CD4-positive, alpha-beta T cell treated with Interleukin-6 at 100 ng/mL for 8 hours (primary cell): Measurements from ENCODE around the gene KCNH5.

Source experiments
- DNase-seq: peaks from one replicate; pipeline ENCODE4 v3.0.0-alpha.2; 2020; ENCODE audit warnings: mixed read lengths, low spot score

KCNH5 gene

DNA sequence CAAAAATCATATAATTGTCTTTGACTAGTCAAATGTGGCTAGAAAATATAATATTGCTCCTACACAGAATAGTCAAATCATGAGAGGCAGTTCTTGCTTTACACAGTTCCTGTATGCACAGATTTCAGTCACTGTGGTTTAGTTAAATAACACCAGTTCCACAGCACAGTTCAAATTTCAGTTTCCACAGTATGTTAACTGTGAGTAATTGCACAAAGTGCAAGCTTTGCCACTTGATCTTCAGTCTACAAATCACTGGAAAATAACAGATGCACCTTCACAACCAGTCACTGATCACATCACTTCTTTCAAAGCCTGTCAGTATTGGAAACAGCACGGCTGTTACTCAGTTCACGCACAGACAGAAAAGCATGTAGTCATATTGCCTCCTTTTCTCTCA, 38.7 kb downstream of the KCNH5 start:
- no peak for DNase-seq

DNA sequence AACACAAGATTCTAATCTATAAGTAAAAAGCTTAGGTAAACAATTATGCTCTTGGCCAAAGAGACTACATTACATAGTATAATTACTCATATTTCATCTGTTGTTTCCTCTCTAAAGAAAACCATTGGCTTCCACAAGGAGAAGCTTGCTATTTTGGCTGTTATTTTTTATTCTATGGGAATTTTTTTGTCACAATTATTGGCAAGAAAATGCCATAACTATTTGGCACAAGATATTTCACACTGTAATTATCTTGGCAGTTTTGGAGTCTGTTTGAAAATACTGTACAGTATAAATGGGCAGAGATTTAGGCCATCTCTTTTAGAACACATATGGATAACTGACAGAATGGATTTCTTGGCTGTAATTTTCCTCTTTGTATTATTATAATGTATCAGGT, 51.2 kb downstream of the KCNH5 start:
- DNase-seq, result no peak

DNA sequence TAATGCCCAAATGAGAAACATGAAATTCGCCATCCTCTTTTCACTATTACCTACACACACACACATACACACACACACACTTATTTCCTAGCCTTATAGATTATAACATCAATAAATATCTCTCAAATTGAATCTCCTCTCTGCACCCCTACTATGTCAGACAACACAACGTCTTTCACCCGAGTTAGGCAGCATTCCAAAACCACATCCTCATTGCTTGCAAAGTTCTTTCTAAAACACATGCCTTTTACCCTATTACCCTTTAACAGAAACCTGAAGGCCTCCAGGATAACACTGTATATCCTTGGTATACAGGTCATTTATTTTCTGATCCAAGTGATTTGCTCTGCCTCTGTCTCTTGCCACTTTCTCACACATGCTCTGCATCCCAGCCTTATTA, 56.3 kb downstream of the KCNH5 start:
- no peak for DNase-seq

DNA sequence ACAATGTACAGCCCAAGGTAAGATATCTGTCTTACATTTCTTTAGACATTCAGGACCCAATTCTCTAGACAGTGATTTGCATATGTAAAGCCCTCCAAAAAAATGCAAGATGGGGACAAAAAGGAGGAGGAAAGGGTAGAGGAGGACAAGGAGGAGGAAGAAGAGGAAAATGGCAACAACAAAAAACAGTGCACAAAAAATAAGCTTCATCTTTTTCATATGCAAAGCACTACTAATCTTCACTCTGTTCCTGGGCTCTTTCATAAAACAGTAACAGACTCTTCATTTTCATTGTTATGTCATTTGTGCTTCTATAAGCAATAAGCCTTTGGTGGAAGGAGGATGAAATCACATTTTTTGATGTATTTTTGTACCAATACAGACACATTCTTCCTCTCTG, 61.4 kb downstream of the KCNH5 start:
- DNase-seq, result no peak

GRCh38 chr14:62980693-62981092, 64.6 kb downstream of the KCNH5 start:
- DNase-seq, result no peak

GRCh38 chr14:62957562-62957961, 87.7 kb downstream of the KCNH5 start:
- DNase-seq, result no peak

- DNase-seq, result no peak
These were observed 88.8 kb downstream of the KCNH5 start for GRCh38 chr14:62956413-62956812.

DNA sequence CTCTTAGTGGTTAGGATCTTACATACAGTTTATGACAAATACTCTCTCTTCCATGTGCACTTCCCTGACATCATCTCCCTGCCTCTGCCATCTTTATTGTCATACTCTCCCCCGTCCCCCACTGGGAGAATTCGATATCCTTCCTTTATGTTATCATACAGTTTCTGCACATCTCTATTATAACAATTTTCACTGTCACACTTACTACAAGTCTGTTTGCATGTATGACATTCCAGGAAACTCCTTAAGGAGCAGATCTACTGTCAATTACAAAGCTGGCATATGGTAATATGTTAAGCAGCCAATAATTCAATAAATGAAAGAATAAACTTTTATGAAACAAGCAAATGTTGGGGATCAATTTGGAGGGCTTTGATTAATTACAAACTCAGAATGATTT, 91.1 kb downstream of the KCNH5 start:
- DNase-seq, result no peak

DNA sequence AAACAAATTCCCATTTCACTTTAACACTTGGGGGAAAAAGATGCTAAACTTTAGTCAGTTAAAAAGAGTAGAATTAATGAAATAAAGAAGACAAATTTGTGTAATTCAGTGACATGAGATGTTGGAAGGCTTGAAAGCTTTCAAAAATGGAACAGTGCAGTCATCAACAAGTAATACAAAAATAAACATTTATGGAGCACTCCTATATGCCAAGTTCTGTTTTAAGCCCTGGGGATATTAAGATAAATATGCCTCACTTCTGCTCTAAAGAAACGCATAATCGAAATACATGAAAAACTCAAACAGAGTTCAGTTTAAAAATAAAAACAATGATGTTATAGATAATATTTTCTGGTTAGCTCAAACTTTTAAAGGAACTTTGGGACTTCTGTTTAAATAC, 93.0 kb downstream of the KCNH5 start:
- no peak for DNase-seq

DNA sequence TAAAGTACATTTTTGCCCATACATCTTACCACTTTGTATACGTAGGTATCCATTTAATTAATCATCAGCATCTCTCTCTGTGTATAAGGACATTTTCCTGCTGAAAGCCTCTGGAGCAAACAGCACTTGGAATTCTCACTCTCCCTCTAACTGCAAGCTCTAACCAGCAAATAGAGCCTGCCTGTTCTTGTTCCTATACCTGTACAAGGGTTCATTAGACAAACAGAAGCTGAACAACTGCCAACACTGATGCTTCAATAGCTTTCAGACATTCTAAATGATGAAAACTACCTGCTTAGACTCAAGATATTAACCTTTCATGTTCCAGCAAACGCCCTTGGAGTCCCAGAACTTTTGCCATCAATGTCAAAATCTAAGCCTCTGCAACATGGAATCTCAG, 98.0 kb downstream of the KCNH5 start:
- DNase-seq, result no peak

DNA sequence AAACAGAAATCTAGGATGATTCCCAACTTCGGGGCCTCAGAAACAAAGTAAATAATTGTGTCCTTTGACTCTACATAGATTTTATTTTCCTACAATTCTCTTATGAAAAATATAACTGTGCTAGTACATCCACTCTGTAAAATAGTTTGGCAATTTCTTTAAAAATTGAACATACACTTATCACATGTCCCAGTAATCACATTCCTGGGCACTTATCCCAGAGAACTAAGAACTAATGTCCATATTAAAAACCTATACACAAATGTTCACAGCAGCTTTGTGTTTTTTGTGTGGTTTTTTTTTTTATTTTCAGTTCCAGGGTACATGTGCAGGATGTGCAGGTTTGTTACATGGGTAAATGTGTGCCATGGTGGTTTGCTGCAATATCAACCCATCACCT, 99.0 kb downstream of the KCNH5 start:
- no peak for DNase-seq

DNA sequence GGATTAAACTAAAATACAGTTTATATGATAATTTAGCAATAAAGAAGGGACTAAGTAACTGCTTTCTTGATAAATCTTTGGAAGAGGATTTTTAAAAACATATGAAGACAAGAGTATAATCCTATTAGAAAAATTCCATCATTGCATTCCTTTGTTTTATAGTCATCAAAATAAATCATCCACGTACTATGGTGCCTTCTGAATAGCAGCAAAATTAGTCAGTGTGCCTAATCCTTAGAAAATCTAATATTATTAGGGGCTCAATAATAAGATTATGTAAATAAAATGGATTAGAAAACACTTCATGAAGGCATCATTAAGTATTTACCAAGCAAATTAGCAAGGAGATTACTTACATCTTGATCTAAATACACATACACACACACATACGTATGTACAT, 102.1 kb downstream of the KCNH5 start:
- no peak for DNase-seq

GRCh38 chr14:62939970-62940369, 105.3 kb downstream of the KCNH5 start:
- DNase-seq, result no peak

DNA sequence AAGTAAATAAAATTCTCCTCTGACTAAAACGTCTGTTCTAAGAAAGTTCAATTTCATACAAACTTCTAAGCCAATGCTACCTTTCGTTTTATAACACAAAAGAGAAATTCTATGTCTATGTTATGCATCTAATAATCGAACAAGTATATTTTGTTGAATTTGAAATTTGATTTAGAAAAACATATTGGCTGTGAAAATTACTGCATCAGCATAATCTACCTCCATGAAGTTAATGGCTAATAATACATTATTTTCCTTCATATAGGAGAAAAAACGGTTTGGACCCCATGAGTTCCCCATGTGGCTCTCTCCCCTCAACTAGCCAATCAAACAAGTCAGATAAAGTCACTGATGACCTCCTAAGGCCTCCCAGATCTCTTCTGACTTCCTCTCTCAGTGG, 106.5 kb downstream of the KCNH5 start:
- DNase-seq, result no peak

DNA sequence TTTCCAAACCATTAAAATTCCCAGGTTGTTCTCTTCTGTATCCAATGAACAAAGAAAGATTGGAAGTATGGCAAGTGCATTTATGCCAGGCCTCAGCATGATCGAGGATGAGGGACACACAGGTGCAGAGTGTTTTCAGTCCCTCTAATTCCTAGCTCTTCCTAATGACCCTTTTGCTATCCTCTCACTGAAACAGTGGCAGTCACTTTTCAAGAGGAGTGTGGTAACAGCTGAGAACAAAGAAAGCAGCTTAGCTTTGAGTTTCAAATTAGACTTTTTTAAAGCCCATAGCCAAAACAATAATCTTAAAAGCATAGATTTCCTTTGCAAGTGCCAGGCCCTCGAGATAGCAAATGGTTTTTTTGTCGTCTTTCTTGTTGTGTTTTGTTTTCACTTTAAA, 110.8 kb downstream of the KCNH5 start:
- no peak for DNase-seq

DNA sequence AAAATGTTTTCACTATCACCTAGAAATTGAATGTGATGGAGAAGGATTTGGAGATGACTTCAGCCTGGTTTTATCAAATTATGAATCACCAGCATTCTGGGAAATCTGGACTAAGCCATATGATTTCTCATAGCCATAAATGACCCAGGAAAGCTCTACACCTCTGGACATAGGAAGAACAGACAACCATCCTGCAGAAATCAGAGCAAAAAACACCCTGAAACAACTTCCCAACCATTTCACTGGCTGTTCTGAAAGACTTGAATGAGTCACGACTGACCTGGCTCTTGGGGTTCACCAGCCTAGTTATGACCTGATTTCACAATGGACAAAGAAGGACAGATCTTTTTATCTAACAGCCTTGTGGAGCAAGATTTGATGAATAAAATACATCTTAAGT, 123.8 kb downstream of the KCNH5 start:
- no peak for DNase-seq

GRCh38 chr14:62916551-62916950, 128.7 kb downstream of the KCNH5 start:
- no peak for DNase-seq

- DNase-seq, result no peak
These were observed 130.4 kb downstream of the KCNH5 start for GRCh38 chr14:62914873-62915272.

DNA sequence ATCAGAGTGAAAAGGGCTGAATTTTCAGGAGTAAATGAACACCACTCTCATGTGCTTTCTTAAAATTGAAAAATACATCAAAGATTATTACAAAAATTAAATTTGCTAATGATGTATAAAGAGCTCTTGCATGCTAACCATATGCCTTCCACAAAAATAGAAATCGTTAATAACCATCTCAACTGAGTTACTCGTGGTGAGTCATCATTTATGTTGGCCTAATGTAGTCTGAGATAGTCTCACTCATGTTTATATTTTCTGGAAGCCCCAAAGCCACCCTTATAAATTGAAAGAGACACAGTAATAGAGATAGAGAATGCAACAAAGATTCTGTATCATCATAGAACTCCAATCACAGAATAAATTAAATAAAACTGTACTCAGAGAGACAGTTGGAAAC, 131.2 kb downstream of the KCNH5 start:
- DNase-seq, result no peak

- DNase-seq, result no peak
These were observed 136.8 kb downstream of the KCNH5 start for GRCh38 chr14:62908506-62908905.

DNA sequence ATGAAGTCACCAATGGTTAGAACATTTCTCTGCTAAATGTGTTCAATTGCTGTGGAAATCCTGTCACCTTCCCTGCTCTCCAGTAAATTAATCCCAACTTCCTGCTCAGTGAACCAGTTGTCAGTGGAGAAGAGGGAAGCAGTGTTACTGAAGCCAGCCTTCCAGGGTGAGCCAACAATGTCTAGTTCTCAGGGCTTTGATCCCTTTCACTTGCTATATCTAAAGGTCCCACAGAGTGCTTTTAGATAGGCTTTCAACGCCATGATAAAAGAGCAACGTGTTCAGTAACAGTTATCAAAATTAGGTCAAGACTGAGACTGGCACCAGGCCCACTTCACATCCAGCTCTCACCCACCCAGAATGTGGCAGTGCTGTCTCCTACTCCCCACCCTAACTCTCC, 139.7 kb downstream of the KCNH5 start:
- no peak for DNase-seq

DNA sequence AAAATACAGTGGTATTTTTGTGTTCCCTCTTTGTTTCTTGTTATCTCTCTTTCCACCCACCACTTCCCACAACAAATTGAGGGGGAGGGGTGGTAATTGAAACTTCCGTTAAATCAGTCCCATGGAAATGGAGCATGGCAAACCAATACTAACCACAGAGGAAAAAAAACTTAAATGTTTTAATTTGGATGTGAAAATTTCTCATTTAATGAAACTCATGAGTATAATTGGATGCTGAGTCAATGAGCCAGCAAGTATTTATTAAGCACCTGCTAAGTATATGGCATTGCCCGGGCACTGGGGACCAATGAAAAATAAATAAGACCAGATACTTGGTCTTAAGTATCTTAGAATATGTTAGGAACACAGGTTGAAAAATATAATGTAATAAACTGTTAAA, 147.5 kb downstream of the KCNH5 start:
- DNase-seq, result no peak

DNA sequence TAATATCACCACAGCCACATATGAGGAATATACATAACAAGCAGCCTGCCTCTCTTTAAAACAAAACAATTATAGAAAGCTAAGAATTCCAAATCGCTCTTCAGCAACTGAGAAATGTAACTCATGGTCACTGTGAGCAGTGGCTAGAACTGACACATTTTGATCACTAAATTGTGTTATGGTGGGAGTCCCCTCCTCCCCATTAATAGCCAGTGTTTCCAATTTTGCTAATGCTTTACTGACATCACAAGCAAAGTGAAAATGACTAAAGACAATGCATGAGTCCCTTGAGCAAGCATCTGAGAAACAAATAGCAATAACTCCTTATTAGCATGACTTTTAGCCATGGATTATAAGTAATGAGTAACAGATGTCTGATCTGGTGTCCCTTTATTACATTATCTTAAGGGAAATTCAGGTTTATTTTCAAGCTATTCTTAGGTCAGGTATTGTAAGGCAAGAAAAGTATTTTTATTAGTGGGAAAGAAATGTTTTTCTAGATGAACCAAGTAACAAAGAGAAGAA, 148.3 kb downstream of the KCNH5 start:
- DNase-seq, result no peak

GRCh38 chr14:62894736-62895135, 150.5 kb downstream of the KCNH5 start:
- DNase-seq, result no peak

DNA sequence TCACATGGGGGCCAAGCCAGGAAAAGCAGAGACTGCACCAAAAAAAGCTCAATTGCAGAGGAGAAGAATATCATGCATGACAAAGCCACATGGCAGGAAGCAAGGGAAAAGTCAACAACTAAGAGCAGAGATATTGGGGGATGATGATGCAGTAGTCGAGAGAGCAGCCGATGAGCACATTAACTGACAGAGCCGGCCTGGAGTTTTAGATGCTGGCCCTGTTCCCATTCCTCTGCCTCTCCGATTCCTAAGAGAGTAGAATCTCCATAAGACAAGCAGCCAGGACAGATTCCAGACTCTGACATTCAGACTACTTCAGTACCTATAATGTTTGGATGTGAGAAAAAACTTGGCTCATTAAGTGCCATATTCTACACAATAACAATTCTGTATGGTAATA, 155.9 kb downstream of the KCNH5 start:
- DNase-seq, result no peak
